Testis (tissue), 3 donors: ENCODE data around the gene PHF19. TPM values are rescaled to one million over a fixed set of nuclear protein-coding genes. Genes with fewer than 3 reads are reported as not detected.

Source experiments
- DNase-seq: peaks from one replicate; pipeline ENCODE4 v3.0.0-alpha.2; 2019
- H3K27ac ChIP-seq, 2 donors: fragments of 200-600 bp; sonication (generic); one replicate each; pipeline ENCODE4 v1.5.1; 2019
- H3K27me3 ChIP-seq: fragments of 200-600 bp; sonication (generic); one replicate; pipeline ENCODE4 v1.5.1; 2019
- H3K36me3 ChIP-seq: fragments of 200-600 bp; sonication (generic); one replicate; pipeline ENCODE4 v1.5.1; 2017; ENCODE audit warnings: low read depth; ENCODE audit errors: missing control alignments
- H3K4me1 ChIP-seq: fragments of 200-600 bp; sonication (generic); one replicate; pipeline ENCODE4 v1.5.1; 2019
- H3K4me3 ChIP-seq, 2 donors: fragments of 200-600 bp; sonication (generic); one replicate each; pipeline ENCODE4 v1.5.1; 2017 to 2019
- H3K9me3 ChIP-seq: fragments of 200-600 bp; sonication (generic); one replicate; pipeline ENCODE4 v1.5.1; 2017
- CTCF ChIP-seq, 3 experiments: fragments of 450-650 bp in 2 of 3; fragments of 200-600 bp in 1 of 3; sonication (generic) in 1 of 3; IDR thresholded peaks; one replicate each; pipeline ENCODE4 v1.5.1; 2016 to 2019; ENCODE audit warnings: antibody characterized with exemption in 3 of 3, mild to moderate bottlenecking in 2 of 3, moderate library complexity in 1 of 3
- POLR2A ChIP-seq: fragments of 450-650 bp; IDR thresholded peaks from one replicate; pipeline ENCODE4 v1.6.1; 2017; ENCODE audit warnings: antibody characterized with exemption, mild to moderate bottlenecking, moderate library complexity
- WGBS, 2 donors: methylation state at CpG; one replicate each; pipeline ENCODE4 v1.1.5; 2018; 5-methylcytosine and 5-hydroxymethylcytosine counted together
- intact Hi-C: fragments of 100-400 bp; cut with DNase I; formaldehyde crosslinking; loops from one replicate; pipeline ENCODE4 v1.15.1; 2023; ENCODE audit warnings: low total_unique reads
- polyA plus RNA-seq: library from polyadenylated mRNA; stranded (reverse); fragments of 350-450 nt; fragmentation: Illumina TruSeq; extraction: RNeasy Lipid Tissue Mini Kit (QIAGEN cat#74804); gene quantifications from one replicate; pipeline ENCODE4 v1.2.3, GENCODE V29; 2014; ENCODE audit warnings: low read depth, low replicate concordance; ENCODE audit not compliant: insufficient read depth
- total RNA-seq, 2 donors: library from RNA; depleted of rRNA; stranded (reverse); fragments of >200 nt; gene quantifications; one replicate each; pipeline ENCODE4 v1.2.3, GENCODE V29; 2016

The PHF19 gene
- total and polyA plus RNA-seq, 3 donors from 2014 or later: 28.5 to 41.7 (median 40.3) TPM

- 98% methylated on average over 3 of the region's 3 CpGs for WGBS, 2 donors
- no peaks in the 10 kb centered on the region for H3K9me3 ChIP-seq
- intact Hi-C loops: no loop called here
- H3K27me3 ChIP-seq: no peaks in the 10 kb centered on the region
- DNase-seq: no peak
- H3K36me3 ChIP-seq: no peaks in the 10 kb centered on the region
- TF ChIP-seq CTCF (IDR thresholded peaks at IDR 0.05) (no peak), POLR2A (no peak)
- no peak overlapping the region for H3K27ac ChIP-seq
- H3K4me3 ChIP-seq: no peak overlapping the region
- no peaks in the 10 kb centered on the region for H3K4me1 ChIP-seq
Observed at GRCh38 chr9:120910643-120911042, 33.7 kb upstream of the PHF19 start.

GRCh38 chr9:120909904-120910303, 32.9 kb upstream of the PHF19 start:
- no peak for DNase-seq

GRCh38 chr9:120905315-120906164, 28.6 kb upstream of the PHF19 start:
- intact Hi-C loops: no loop called here
- no peak for DNase-seq
- H3K27ac ChIP-seq: no peak overlapping the region
- no peaks in the 10 kb centered on the region for H3K9me3 ChIP-seq
- no peaks in the 10 kb centered on the region for H3K4me1 ChIP-seq
- H3K36me3 ChIP-seq: no peaks in the 10 kb centered on the region
- WGBS, 2 donors: 83 to 88% methylated on average over 9 to 11 of the region's 11 CpGs
- TF ChIP-seq CTCF (IDR thresholded peaks at IDR 0.05) (no peak), POLR2A (no peak)
- no peaks in the 10 kb centered on the region for H3K27me3 ChIP-seq
- H3K4me3 ChIP-seq: no peak overlapping the region

More at GRCh38 chr9:120909904-120910303, 32.9 kb upstream of the PHF19 start:
- Histone ChIP-seq H3K27me3 (no peaks in the 10 kb centered on the region), H3K9me3 (no peaks in the 10 kb centered on the region), H3K27ac (no peak overlapping the region), H3K4me1 (no peaks in the 10 kb centered on the region), H3K4me3 (no peak overlapping the region), H3K36me3 (no peaks in the 10 kb centered on the region)
- 80 to 83% methylated on average over 5 of the region's 5 CpGs for WGBS, 2 donors
- intact Hi-C loops: no loop called here
- no peak for TF ChIP-seq POLR2A
- TF ChIP-seq CTCF (IDR thresholded peaks at IDR 0.05): no peak

- no peaks in the 10 kb centered on the region for H3K4me1 ChIP-seq
- H3K4me3 ChIP-seq: no peak overlapping the region
- no peak for TF ChIP-seq POLR2A
- no peak for TF ChIP-seq CTCF (IDR thresholded peaks at IDR 0.05)
- H3K9me3 ChIP-seq: no peaks in the 10 kb centered on the region
- no peak overlapping the region for H3K27ac ChIP-seq
- WGBS, 2 donors: 90 to 99% methylated on average over 11 of the region's 11 CpGs
- H3K36me3 ChIP-seq: no peaks in the 10 kb centered on the region
- DNase-seq: no peak
- intact Hi-C loops: no loop called here
- H3K27me3 ChIP-seq: no peaks in the 10 kb centered on the region
Observed at GRCh38 chr9:120904978-120905301, 28.0 kb upstream of the PHF19 start.
